WTC11 (cell line): Measurements from ENCODE around the gene EFCAB8. TPM values are rescaled to one million over a fixed set of nuclear protein-coding genes. Genes with fewer than 3 reads are reported as not detected.

Source experiments
- ATAC-seq: fragments of 200-7000 bp; cut with Tn5 transposase; 2 replicates; pipeline ENCODE4 v1.10.0; 2021; ENCODE audit warnings: mild to moderate bottlenecking, moderate library complexity
- CTCF ChIA-PET: fragments of 300-600 bp; sonication (Branson Sonifier 250); formaldehyde crosslinking; loops from one replicate; lab custom pipeline; 2021; ENCODE audit warnings: antibody characterized with exemption; lab: Charles Lee
- POLR2A ChIA-PET: fragments of 350-600 bp; sonication (Branson Sonifier 250); formaldehyde crosslinking; loops from one replicate; lab custom pipeline; 2021; ENCODE audit warnings: antibody characterized with exemption; lab: Charles Lee
- DNase-seq: peaks from one replicate; pipeline ENCODE4 v3.0.0; 2021; ENCODE audit warnings: low spot score
- H3K27ac Mint-ChIP-seq: 2 replicates; pipeline ENCODE4 v1.8.0; 2021; ENCODE audit warnings: mixed read lengths
- H3K27me3 Mint-ChIP-seq: 2 replicates; pipeline ENCODE4 v1.8.0; 2021; ENCODE audit warnings: low read depth, mild to moderate bottlenecking, moderate library complexity, mixed read lengths
- H3K36me3 Mint-ChIP-seq: 2 replicates; pipeline ENCODE4 v1.8.0; 2021; ENCODE audit warnings: mixed read lengths
- H3K4me1 Mint-ChIP-seq: 2 replicates; pipeline ENCODE4 v1.8.0; 2022; ENCODE audit warnings: mixed read lengths
- H3K4me3 Mint-ChIP-seq: 2 replicates; pipeline ENCODE4 v1.8.0; 2021; ENCODE audit warnings: mild to moderate bottlenecking, moderate library complexity, mixed read lengths
- H3K9me3 Mint-ChIP-seq: 2 replicates; pipeline ENCODE4 v1.8.0; 2021; ENCODE audit warnings: mixed read lengths
- CBFB ChIP-seq: sonication (generic); formaldehyde crosslinking; IDR thresholded peaks from 2 replicates; pipeline ENCODE4 v1.8.1; 2022; ENCODE audit warnings: mild to moderate bottlenecking, low read depth, missing genetic modification reagents
- ESRRA ChIP-seq: sonication (generic); formaldehyde crosslinking; IDR thresholded peaks from 2 replicates; pipeline ENCODE4 v1.8.1; 2022; ENCODE audit warnings: mild to moderate bottlenecking, missing genetic modification reagents, borderline replicate concordance
- HMGA2 ChIP-seq: fragments of 250-450 bp; sonication (Bioruptor Pico); IDR thresholded peaks from 2 replicates; pipeline ENCODE4 v1.4.0; 2021; ENCODE audit warnings: mild to moderate bottlenecking, moderate library complexity
- NFE2L1 ChIP-seq: sonication (generic); formaldehyde crosslinking; IDR thresholded peaks from 2 replicates; pipeline ENCODE4 v1.8.1; 2023; ENCODE audit warnings: missing genetic modification reagents
- NR1H2 ChIP-seq: sonication (generic); formaldehyde crosslinking; IDR thresholded peaks from 2 replicates; pipeline ENCODE4 v1.9.0; 2021; ENCODE audit warnings: mild to moderate bottlenecking, moderate library complexity, missing genetic modification reagents
- ZNF219 ChIP-seq: sonication (generic); formaldehyde crosslinking; IDR thresholded peaks from 2 replicates; pipeline ENCODE4 v1.8.0; 2023; ENCODE audit warnings: missing genetic modification reagents, mild to moderate bottlenecking, borderline replicate concordance
- ZNF232 ChIP-seq: sonication (generic); formaldehyde crosslinking; IDR thresholded peaks from 2 replicates; pipeline ENCODE4 v1.8.0; 2022; ENCODE audit warnings: mild to moderate bottlenecking, missing genetic modification reagents
- ZNF317 ChIP-seq: sonication (generic); formaldehyde crosslinking; IDR thresholded peaks from 2 replicates; pipeline ENCODE4 v1.8.1; 2023; ENCODE audit warnings: low read depth, mild to moderate bottlenecking, moderate library complexity, missing genetic modification reagents, borderline replicate concordance
- total RNA-seq: library from RNA; stranded (reverse); gene quantifications from 3 replicates; pipeline ENCODE4 v1.2.3, GENCODE V29; 2021
- TF ChIP-seq, protein P1 (sequence below): sonication (generic); formaldehyde crosslinking; IDR thresholded peaks from 2 replicates; pipeline ENCODE4 v1.8.0; 2022; ENCODE audit warnings: mild to moderate bottlenecking, missing genetic modification reagents
- TF ChIP-seq, protein P2 (sequence below): sonication (generic); formaldehyde crosslinking; IDR thresholded peaks from 2 replicates; pipeline ENCODE4 v1.8.1; 2023; ENCODE audit warnings: mild to moderate bottlenecking, missing genetic modification reagents
- TF ChIP-seq, protein P3 (sequence below): sonication (generic); formaldehyde crosslinking; IDR thresholded peaks from 2 replicates; pipeline ENCODE4 v1.8.0; 2023; ENCODE audit warnings: missing genetic modification reagents, mild to moderate bottlenecking, borderline replicate concordance
- TF ChIP-seq, protein P4 (sequence below): sonication (generic); formaldehyde crosslinking; IDR thresholded peaks from 2 replicates; pipeline ENCODE4 v1.8.0; 2022; ENCODE audit warnings: mild to moderate bottlenecking, missing genetic modification reagents
- TF ChIP-seq, protein P5 (sequence below): fragments of 250-450 bp; sonication (Bioruptor Pico); IDR thresholded peaks from 2 replicates; pipeline ENCODE4 v1.9.0; 2021; ENCODE audit warnings: mild to moderate bottlenecking
- TF ChIP-seq, protein P6 (sequence below): fragments of 250-450 bp; sonication (Bioruptor Pico); IDR thresholded peaks from 2 replicates; pipeline ENCODE4 v1.9.0; 2021; ENCODE audit warnings: mild to moderate bottlenecking
- TF ChIP-seq, protein P7 (sequence below): fragments of 250-450 bp; sonication (Bioruptor Pico); IDR thresholded peaks from 2 replicates; pipeline ENCODE4 v1.9.0; 2021; ENCODE audit warnings: moderate library complexity, mild to moderate bottlenecking, inconsistent platforms, borderline replicate concordance

The EFCAB8 gene
- total RNA-seq, 1 experiment from 2014 or later = 0.17 TPM

DNA sequence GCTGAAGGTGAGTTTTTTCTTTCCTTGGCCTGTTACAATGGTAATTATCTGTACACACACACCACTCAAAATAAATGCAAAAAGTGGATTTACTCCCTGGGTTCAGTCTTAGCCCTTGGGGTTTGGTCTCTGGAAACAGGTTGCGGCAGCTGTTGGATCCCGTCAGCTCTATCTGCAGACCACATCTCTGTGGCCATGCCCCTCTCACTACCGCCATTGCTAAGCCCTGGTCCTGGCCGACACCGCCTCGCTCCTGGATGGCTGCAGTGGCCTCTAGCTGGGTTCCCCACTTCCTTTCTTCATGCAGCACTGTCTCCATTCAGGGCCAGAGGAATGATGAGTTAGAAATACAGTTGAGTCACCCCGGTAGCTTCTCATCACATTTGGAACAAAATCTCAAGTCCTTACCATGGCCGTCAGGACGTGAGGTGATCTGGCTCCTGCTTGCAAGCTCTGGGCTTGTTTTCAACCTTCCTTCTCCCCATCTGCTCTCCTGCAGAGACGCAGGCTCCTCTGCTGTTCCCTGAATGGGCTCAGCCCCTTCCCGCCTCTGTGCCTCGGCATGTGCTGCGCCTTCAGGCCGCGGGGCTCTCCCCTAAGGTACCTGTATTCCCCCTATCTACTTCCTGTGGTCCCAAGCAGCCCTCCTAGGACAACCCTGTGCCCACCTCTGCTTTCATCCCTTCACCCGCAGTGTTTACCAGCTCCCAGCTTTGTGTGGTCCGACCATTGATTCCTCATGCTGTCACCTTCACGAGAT lies 38.0 kb downstream of the EFCAB8 start:
- TF ChIP-seq, protein P1, sequence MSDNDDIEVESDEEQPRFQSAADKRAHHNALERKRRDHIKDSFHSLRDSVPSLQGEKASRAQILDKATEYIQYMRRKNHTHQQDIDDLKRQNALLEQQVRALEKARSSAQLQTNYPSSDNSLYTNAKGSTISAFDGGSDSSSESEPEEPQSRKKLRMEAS (CRISPR knock-in tag) = no peak
- no peak for TF ChIP-seq NFE2L1
- no peak for TF ChIP-seq NR1H2 (CRISPR knock-in tag)
- TF ChIP-seq, protein P2, sequence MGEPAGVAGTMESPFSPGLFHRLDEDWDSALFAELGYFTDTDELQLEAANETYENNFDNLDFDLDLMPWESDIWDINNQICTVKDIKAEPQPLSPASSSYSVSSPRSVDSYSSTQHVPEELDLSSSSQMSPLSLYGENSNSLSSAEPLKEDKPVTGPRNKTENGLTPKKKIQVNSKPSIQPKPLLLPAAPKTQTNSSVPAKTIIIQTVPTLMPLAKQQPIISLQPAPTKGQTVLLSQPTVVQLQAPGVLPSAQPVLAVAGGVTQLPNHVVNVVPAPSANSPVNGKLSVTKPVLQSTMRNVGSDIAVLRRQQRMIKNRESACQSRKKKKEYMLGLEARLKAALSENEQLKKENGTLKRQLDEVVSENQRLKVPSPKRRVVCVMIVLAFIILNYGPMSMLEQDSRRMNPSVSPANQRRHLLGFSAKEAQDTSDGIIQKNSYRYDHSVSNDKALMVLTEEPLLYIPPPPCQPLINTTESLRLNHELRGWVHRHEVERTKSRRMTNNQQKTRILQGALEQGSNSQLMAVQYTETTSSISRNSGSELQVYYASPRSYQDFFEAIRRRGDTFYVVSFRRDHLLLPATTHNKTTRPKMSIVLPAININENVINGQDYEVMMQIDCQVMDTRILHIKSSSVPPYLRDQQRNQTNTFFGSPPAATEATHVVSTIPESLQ = no peak
- TF ChIP-seq HMGA2 (CRISPR knock-in tag) = no peak
- no peak for ATAC-seq
- Mint-ChIP-seq H3K27ac (no peak overlapping the region), H3K9me3 (no peaks in the 10 kb centered on the region), H3K4me3 (no peak overlapping the region), H3K36me3 (no peaks in the 10 kb centered on the region), H3K27me3 (no peaks in the 10 kb centered on the region), H3K4me1 (peaks cover 5% of the 10 kb centered on the region)
- DNase-seq = no peak
- CTCF ChIA-PET = interaction anchor here (0.7 to 1.9 kb wide), 7 partner anchors 12 to 199 kb away, joined by 3 to 6 read pairs (median 3); no protein-coding TSS in a partner anchor
- POLR2A ChIA-PET = interaction anchor here (0.6 kb wide), 1 partner anchor 1114 kb away, joined by 3 read pairs; no protein-coding TSS in a partner anchor

DNA sequence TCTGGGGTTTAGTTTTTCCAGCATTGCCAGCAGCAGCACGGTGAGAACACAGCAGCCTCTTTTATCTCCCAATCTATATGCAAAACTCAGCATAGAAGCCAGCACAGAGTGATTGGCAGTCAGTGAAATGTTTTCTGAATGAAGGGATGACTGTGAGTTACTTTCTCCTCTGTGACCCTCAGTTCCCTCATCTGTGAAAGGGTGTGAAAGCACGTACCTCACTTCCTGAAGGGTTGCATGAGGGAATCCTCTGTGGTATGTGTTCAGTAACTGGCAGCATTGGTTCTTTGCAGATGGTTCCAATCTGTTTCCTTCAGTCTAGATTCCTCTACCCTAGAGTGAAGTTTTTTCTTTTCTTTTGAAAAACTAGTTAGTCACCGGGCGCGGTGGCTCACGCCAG lies 40.0 kb downstream of the EFCAB8 start:
- Mint-ChIP-seq H3K36me3 (no peaks in the 10 kb centered on the region), H3K4me1 (peaks cover 3% of the 10 kb centered on the region), H3K27ac (no peak overlapping the region), H3K4me3 (no peak overlapping the region)
- DNase-seq = no peak
- CTCF ChIA-PET = interaction anchor here (0.7 kb wide), 1 partner anchor 47 kb away, joined by 3 read pairs; no protein-coding TSS in a partner anchor
- TF ChIP-seq ZNF232 (CRISPR knock-in tag) (no peak), ZNF219 (no peak), ESRRA (no peak), ZNF317 (CRISPR knock-in tag) (no peak), CBFB (CRISPR knock-in tag) (no peak)
- TF ChIP-seq, protein P3, sequence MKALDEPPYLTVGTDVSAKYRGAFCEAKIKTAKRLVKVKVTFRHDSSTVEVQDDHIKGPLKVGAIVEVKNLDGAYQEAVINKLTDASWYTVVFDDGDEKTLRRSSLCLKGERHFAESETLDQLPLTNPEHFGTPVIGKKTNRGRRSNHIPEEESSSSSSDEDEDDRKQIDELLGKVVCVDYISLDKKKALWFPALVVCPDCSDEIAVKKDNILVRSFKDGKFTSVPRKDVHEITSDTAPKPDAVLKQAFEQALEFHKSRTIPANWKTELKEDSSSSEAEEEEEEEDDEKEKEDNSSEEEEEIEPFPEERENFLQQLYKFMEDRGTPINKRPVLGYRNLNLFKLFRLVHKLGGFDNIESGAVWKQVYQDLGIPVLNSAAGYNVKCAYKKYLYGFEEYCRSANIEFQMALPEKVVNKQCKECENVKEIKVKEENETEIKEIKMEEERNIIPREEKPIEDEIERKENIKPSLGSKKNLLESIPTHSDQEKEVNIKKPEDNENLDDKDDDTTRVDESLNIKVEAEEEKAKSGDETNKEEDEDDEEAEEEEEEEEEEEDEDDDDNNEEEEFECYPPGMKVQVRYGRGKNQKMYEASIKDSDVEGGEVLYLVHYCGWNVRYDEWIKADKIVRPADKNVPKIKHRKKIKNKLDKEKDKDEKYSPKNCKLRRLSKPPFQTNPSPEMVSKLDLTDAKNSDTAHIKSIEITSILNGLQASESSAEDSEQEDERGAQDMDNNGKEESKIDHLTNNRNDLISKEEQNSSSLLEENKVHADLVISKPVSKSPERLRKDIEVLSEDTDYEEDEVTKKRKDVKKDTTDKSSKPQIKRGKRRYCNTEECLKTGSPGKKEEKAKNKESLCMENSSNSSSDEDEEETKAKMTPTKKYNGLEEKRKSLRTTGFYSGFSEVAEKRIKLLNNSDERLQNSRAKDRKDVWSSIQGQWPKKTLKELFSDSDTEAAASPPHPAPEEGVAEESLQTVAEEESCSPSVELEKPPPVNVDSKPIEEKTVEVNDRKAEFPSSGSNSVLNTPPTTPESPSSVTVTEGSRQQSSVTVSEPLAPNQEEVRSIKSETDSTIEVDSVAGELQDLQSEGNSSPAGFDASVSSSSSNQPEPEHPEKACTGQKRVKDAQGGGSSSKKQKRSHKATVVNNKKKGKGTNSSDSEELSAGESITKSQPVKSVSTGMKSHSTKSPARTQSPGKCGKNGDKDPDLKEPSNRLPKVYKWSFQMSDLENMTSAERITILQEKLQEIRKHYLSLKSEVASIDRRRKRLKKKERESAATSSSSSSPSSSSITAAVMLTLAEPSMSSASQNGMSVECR (CRISPR knock-in tag) = no peak
- TF ChIP-seq, protein P4, sequence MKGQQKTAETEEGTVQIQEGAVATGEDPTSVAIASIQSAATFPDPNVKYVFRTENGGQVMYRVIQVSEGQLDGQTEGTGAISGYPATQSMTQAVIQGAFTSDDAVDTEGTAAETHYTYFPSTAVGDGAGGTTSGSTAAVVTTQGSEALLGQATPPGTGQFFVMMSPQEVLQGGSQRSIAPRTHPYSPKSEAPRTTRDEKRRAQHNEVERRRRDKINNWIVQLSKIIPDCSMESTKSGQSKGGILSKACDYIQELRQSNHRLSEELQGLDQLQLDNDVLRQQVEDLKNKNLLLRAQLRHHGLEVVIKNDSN = no peak
- TF ChIP-seq, protein P5, sequence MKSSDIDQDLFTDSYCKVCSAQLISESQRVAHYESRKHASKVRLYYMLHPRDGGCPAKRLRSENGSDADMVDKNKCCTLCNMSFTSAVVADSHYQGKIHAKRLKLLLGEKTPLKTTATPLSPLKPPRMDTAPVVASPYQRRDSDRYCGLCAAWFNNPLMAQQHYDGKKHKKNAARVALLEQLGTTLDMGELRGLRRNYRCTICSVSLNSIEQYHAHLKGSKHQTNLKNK (CRISPR knock-in tag) = no peak
- TF ChIP-seq, protein P6, sequence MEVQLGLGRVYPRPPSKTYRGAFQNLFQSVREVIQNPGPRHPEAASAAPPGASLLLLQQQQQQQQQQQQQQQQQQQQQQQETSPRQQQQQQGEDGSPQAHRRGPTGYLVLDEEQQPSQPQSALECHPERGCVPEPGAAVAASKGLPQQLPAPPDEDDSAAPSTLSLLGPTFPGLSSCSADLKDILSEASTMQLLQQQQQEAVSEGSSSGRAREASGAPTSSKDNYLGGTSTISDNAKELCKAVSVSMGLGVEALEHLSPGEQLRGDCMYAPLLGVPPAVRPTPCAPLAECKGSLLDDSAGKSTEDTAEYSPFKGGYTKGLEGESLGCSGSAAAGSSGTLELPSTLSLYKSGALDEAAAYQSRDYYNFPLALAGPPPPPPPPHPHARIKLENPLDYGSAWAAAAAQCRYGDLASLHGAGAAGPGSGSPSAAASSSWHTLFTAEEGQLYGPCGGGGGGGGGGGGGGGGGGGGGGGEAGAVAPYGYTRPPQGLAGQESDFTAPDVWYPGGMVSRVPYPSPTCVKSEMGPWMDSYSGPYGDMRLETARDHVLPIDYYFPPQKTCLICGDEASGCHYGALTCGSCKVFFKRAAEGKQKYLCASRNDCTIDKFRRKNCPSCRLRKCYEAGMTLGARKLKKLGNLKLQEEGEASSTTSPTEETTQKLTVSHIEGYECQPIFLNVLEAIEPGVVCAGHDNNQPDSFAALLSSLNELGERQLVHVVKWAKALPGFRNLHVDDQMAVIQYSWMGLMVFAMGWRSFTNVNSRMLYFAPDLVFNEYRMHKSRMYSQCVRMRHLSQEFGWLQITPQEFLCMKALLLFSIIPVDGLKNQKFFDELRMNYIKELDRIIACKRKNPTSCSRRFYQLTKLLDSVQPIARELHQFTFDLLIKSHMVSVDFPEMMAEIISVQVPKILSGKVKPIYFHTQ (CRISPR knock-in tag) = no peak
- TF ChIP-seq, protein P7, sequence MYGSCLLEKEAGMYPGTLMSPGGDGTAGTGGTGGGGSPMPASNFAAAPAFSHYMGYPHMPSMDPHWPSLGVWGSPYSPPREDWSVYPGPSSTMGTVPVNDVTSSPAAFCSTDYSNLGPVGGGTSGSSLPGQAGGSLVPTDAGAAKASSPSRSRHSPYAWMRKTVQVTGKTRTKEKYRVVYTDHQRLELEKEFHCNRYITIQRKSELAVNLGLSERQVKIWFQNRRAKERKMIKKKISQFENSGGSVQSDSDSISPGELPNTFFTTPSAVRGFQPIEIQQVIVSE (CRISPR knock-in tag) = no peak
- TF ChIP-seq, all 79 proteins: peak for 0
- POLR2A ChIA-PET = no interaction called here
- Mint-ChIP-seq H3K9me3 (no peaks in the 10 kb centered on the region), H3K27me3 (no peaks in the 10 kb centered on the region)
- ATAC-seq = no peak
